IPS-15b (cell line): ENCODE data around the gene SPATA16.
"Not testable (repeated sequence)": the region's sequence is repeated elsewhere in the genome, so short reads cannot be mapped to it uniquely, and the experiment has no call there.

Experiments
- H3K27me3 ChIP-seq: one replicate; pipeline ENCODE4 v1.6.1; 2013; ENCODE audit warnings: low read length; ENCODE audit not compliant: control insufficient read depth, insufficient read depth
- H3K36me3 ChIP-seq: one replicate; pipeline ENCODE4 v1.6.1; 2013; ENCODE audit warnings: low read length; ENCODE audit not compliant: control insufficient read depth, insufficient read depth
- H3K4me1 ChIP-seq: one replicate; pipeline ENCODE4 v1.6.1; 2013; ENCODE audit warnings: mild to moderate bottlenecking, low read length; ENCODE audit not compliant: control insufficient read depth, insufficient read depth
- H3K4me3 ChIP-seq: one replicate; pipeline ENCODE4 v1.5.1; 2013; ENCODE audit warnings: low read depth, low read length
- H3K9ac ChIP-seq: one replicate; pipeline ENCODE4 v1.6.1; 2013; ENCODE audit warnings: low read depth, mild to moderate bottlenecking, low read length
- H3K9me3 ChIP-seq: one replicate; pipeline ENCODE4 v1.6.1; 2013; ENCODE audit warnings: mild to moderate bottlenecking, low read length; ENCODE audit not compliant: control insufficient read depth, insufficient read depth

Gene SPATA16

GRCh38 chr3:173140986-173141385 is at the start of gene SPATA16:
Gene SPATA16 (minus strand): TSS chr3:173141235. CDS start chr3:173117731, 23,504 bp downstream.
- no peaks in the 10 kb centered on the region for H3K9me3 ChIP-seq
- H3K36me3 ChIP-seq = no peaks in the 10 kb centered on the region
- no peak within 1 kb of the TSS for H3K4me3 ChIP-seq
- peaks cover 7% of the 10 kb centered on the region for H3K4me1 ChIP-seq
- no peak within 1 kb of the TSS for H3K9ac ChIP-seq
- no peaks in the 10 kb centered on the region for H3K27me3 ChIP-seq

GRCh38 chr3:173183022-173183421 is 42.0 kb upstream of the SPATA16 start:
- not testable (repeated sequence) for H3K36me3 ChIP-seq, H3K4me1 ChIP-seq, H3K9ac ChIP-seq

GRCh38 chr3:173173652-173174051 is 32.6 kb upstream of the SPATA16 start:
- Histone ChIP-seq H3K27me3 (no peaks in the 10 kb centered on the region), H3K4me3 (no peak overlapping the region), H3K9me3 (no peaks in the 10 kb centered on the region), H3K9ac (no peak overlapping the region), H3K36me3 (no peaks in the 10 kb centered on the region), H3K4me1 (no peaks in the 10 kb centered on the region)

More at GRCh38 chr3:173183022-173183421, 42.0 kb upstream of the SPATA16 start:
- H3K9me3 ChIP-seq, H3K27me3 ChIP-seq, H3K4me3 ChIP-seq: not testable (repeated sequence)

DNA sequence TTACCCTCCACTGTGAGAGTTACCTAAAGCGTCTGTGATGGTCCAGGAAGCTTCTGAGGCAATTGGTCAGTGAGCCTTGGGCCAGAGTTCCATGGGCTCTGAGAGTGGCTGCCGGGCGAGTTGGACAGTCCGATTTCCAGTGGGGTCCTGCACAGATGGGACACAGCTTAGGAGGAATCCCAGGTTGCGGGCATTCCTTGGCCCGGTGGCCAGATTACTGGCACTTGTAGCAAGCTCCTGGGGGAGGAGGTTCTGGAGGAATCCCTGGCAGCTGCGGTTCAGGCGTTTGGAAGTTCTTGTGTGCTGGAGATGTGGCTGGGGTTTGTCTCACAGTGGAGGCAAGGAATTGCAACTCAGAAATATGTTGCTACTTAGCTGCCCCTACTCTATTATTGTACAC is 18.1 kb upstream of the SPATA16 start:
- not testable (repeated sequence) for H3K4me3 ChIP-seq, H3K27me3 ChIP-seq, H3K9ac ChIP-seq, H3K9me3 ChIP-seq, H3K4me1 ChIP-seq, H3K36me3 ChIP-seq

GRCh38 chr3:173156533-173156932 is 15.5 kb upstream of the SPATA16 start:
- H3K4me3 ChIP-seq, H3K9ac ChIP-seq, H3K27me3 ChIP-seq, H3K36me3 ChIP-seq, H3K9me3 ChIP-seq: not testable (repeated sequence)
- H3K4me1 ChIP-seq = peaks cover 11% of the 10 kb centered on the region

- no peaks in the 10 kb centered on the region for H3K27me3 ChIP-seq
- peaks cover 11% of the 10 kb centered on the region for H3K4me1 ChIP-seq
- H3K4me3 ChIP-seq = no peak overlapping the region
- no peak overlapping the region for H3K9ac ChIP-seq
- H3K36me3 ChIP-seq = no peaks in the 10 kb centered on the region
- H3K9me3 ChIP-seq = no peaks in the 10 kb centered on the region
These were observed 12.6 kb upstream of the SPATA16 start for GRCh38 chr3:173153631-173154030.

GRCh38 chr3:173139420-173139819 is 1.6 kb downstream of the SPATA16 start:
- Histone ChIP-seq H3K4me1 (peaks cover 7% of the 10 kb centered on the region), H3K9ac (no peak overlapping the region), H3K4me3 (no peak overlapping the region), H3K27me3 (no peaks in the 10 kb centered on the region), H3K36me3 (no peaks in the 10 kb centered on the region), H3K9me3 (no peaks in the 10 kb centered on the region)

- H3K4me1 ChIP-seq = peaks cover 7% of the 10 kb centered on the region
- H3K9me3 ChIP-seq = no peaks in the 10 kb centered on the region
- H3K27me3 ChIP-seq = no peaks in the 10 kb centered on the region
- H3K4me3 ChIP-seq = no peak overlapping the region
- H3K9ac ChIP-seq = no peak overlapping the region
- H3K36me3 ChIP-seq = no peaks in the 10 kb centered on the region
These were observed 3.0 kb downstream of the SPATA16 start for GRCh38 chr3:173138026-173138425.

DNA sequence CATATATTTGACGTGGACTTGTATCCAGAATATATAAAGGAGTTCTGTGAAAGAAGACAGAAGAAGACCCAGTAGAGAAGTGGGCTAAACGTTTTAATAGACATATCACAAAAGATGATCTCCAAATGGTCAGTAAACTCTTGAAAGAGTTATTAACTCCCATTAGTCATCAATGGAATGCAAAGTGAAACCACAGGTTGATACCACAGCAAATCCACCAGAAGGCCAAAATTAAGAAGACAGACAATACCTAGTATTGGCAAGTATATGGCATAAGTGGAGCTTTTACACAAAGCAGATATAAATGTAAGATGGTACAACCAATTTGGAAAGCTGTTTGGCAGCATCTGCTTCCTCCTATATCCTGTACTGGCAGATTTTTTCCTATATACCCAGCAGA is 6.0 kb downstream of the SPATA16 start:
- no peaks in the 10 kb centered on the region for H3K27me3 ChIP-seq
- H3K4me3 ChIP-seq = no peak overlapping the region
- H3K36me3 ChIP-seq = no peaks in the 10 kb centered on the region
- no peak overlapping the region for H3K9ac ChIP-seq
- no peaks in the 10 kb centered on the region for H3K9me3 ChIP-seq
- peaks cover 7% of the 10 kb centered on the region for H3K4me1 ChIP-seq

DNA sequence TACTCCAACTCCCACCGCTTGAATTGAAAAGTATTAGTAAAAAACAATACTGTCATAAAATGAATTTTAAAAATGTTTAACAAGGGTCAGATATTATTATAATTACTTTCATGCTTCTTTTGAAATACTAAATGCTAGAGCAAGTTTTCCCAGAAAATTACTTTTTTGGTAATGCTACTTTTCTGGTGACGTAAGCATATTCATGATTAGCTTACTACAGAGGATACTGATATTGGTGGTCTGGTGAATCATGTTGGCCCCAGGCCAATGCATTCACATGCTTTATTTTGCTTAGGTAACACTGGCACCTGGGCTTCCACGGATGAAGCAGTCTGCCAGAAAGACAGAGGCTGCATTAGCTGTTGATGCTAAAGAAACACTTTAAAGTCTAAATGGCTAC is 12.4 kb downstream of the SPATA16 start:
- H3K9me3 ChIP-seq = no peaks in the 10 kb centered on the region
- H3K4me1 ChIP-seq = peaks cover 4% of the 10 kb centered on the region
- no peaks in the 10 kb centered on the region for H3K27me3 ChIP-seq
- H3K9ac ChIP-seq = no peak overlapping the region
- no peaks in the 10 kb centered on the region for H3K36me3 ChIP-seq
- H3K4me3 ChIP-seq = no peak overlapping the region

DNA sequence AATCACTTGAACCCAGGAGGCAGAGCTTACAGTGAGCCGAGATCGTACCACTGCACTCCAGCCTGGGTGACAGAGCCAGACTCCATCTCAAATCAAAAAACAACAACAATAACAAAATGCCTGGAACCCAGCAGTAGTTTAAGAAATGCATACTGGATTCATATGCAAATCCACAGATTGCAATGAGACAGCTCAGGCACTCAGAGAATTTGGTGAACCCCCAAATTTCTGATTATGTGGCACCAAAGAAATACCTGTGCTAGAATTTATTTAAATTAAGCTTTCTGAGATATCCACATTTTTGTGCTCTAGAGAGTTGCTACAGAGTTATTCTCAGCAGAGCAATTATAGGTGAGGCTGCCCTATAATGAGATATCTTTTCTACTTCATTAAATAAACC is 29.7 kb downstream of the SPATA16 start:
- Histone ChIP-seq H3K27me3 (no peaks in the 10 kb centered on the region), H3K9ac (no peak overlapping the region), H3K36me3 (no peaks in the 10 kb centered on the region), H3K9me3 (no peaks in the 10 kb centered on the region), H3K4me3 (no peak overlapping the region), H3K4me1 (no peaks in the 10 kb centered on the region)

- H3K9ac ChIP-seq = no peak overlapping the region
- no peaks in the 10 kb centered on the region for H3K36me3 ChIP-seq
- no peak overlapping the region for H3K4me3 ChIP-seq
- no peaks in the 10 kb centered on the region for H3K4me1 ChIP-seq
- no peaks in the 10 kb centered on the region for H3K27me3 ChIP-seq
- H3K9me3 ChIP-seq = no peaks in the 10 kb centered on the region
These were observed 31.9 kb downstream of the SPATA16 start for GRCh38 chr3:173109143-173109542.

DNA sequence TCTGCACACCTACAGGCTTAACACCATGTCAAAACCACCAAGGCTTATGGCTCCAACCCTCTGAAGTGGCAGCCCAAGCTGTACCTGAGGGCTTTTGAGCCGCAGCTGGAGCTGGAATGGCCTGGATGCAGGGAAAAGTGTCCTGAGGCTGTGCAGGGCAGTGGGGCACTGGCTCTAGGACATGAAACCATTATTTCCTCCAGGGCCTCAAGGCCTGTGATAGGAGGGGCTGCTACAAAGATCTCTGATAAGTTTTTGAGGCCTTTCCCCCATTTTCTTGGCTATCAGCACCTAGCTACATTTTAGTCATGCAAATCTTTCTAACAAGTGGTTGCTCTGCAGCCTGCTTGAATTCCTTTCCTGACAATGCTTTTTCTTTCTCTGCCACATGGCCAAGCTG is 37.6 kb downstream of the SPATA16 start:
- Histone ChIP-seq H3K4me1 (no peaks in the 10 kb centered on the region), H3K36me3 (peaks cover 2% of the 10 kb centered on the region), H3K9ac (no peak overlapping the region), H3K4me3 (no peak overlapping the region), H3K27me3 (no peaks in the 10 kb centered on the region), H3K9me3 (no peaks in the 10 kb centered on the region)
